ENCODE measurements around the gene AHCYL2.

The AHCYL2 gene

GRCh38 chr7:129341816-129342806, 117.3 kb downstream of the AHCYL2 start:
- no peaks in the 10 kb centered on the region for H4K20me1 ChIP-seq (ENCODE audit: insufficient read depth, low read length, poor library complexity, severe bottlenecking)
- H3K9me3 ChIP-seq (ENCODE audit: insufficient read depth, low read depth, low read length), result no peaks in the 10 kb centered on the region
- H3K9ac ChIP-seq (ENCODE audit: low read depth, low read length, poor library complexity, severe bottlenecking), result no peak overlapping the region
- H3K4me3 ChIP-seq (ENCODE audit: low read length, poor library complexity, severe bottlenecking), result no peak overlapping the region
- H3F3A ChIP-seq (ENCODE audit: low read depth), result no peaks in the 10 kb centered on the region
- peaks cover 21% of the 10 kb centered on the region for H3K4me1 ChIP-seq (ENCODE audit: insufficient read depth, low read length, poor library complexity, severe bottlenecking)
- H3K4me2 ChIP-seq (ENCODE audit: low read depth, low read length, poor library complexity, severe bottlenecking), result no peak overlapping the region
- H2AFZ ChIP-seq (ENCODE audit: low read length), result no peak overlapping the region
- no peaks in the 10 kb centered on the region for H3K79me2 ChIP-seq (ENCODE audit: insufficient read depth, low read length)
- H3K36me3 ChIP-seq (ENCODE audit: insufficient read depth, low read length), result no peaks in the 10 kb centered on the region
- no peaks in the 10 kb centered on the region for H3K27me3 ChIP-seq (ENCODE audit: insufficient read depth, low read length, poor library complexity, severe bottlenecking)
- no peaks in the 10 kb centered on the region for H3K9me2 ChIP-seq (replicated peaks; ENCODE audit: low read depth, low read length)
- TF ChIP-seq CTCF (conservative IDR thresholded peaks at IDR 0.05; ENCODE audit: low read length) (no peak), EZH2phosphoT487 (IDR thresholded peaks at IDR 0.05; ENCODE audit: borderline replicate concordance) (no peak)

- no peak overlapping the region for H3K4me2 ChIP-seq (ENCODE audit: low read depth, low read length, poor library complexity, severe bottlenecking)
- H3K9ac ChIP-seq (ENCODE audit: low read depth, low read length, poor library complexity, severe bottlenecking), result no peak overlapping the region
- H3K27me3 ChIP-seq (ENCODE audit: insufficient read depth, low read length, poor library complexity, severe bottlenecking), result no peaks in the 10 kb centered on the region
Observed at GRCh38 chr7:129343099-129343700, 118.4 kb downstream of the AHCYL2 start.

DNA sequence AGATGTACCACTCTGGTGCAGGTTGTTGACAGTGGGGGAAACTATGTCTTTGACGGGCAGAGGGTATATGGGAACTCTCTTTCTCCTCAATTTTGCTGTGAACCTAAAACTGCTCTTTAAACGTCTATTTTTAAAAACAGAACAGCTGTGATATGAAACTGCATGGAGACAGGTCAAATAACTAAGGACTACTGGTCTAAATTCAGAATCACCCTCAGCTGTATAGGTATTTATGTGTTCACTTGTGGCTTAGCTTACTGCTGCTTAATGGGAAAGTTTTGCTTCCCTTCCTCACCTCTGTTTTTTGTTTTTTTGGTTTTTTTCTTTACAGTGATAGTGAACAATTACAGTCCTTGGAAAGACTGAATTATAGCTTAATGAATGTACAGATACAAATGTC, 122.5 kb downstream of the AHCYL2 start:
- no peak overlapping the region for H2AFZ ChIP-seq (ENCODE audit: low read length)
- no peak overlapping the region for H3K4me2 ChIP-seq (ENCODE audit: low read depth, low read length, poor library complexity, severe bottlenecking)
- H3K9ac ChIP-seq (ENCODE audit: low read depth, low read length, poor library complexity, severe bottlenecking), result no peak overlapping the region
- H3K79me2 ChIP-seq (ENCODE audit: insufficient read depth, low read length), result no peaks in the 10 kb centered on the region
- no peaks in the 10 kb centered on the region for H3F3A ChIP-seq (ENCODE audit: low read depth)
- no peaks in the 10 kb centered on the region for H3K27me3 ChIP-seq (ENCODE audit: insufficient read depth, low read length, poor library complexity, severe bottlenecking)
- no peak overlapping the region for H3K4me3 ChIP-seq (ENCODE audit: low read length, poor library complexity, severe bottlenecking)
- peaks cover 6% of the 10 kb centered on the region for H3K4me1 ChIP-seq (ENCODE audit: insufficient read depth, low read length, poor library complexity, severe bottlenecking)
- no peaks in the 10 kb centered on the region for H3K9me3 ChIP-seq (ENCODE audit: insufficient read depth, low read depth, low read length)
- H4K20me1 ChIP-seq (ENCODE audit: insufficient read depth, low read length, poor library complexity, severe bottlenecking), result no peaks in the 10 kb centered on the region
- H3K36me3 ChIP-seq (ENCODE audit: insufficient read depth, low read length), result no peaks in the 10 kb centered on the region
- H3K9me2 ChIP-seq (replicated peaks; ENCODE audit: low read depth, low read length), result no peaks in the 10 kb centered on the region
- TF ChIP-seq CTCF (conservative IDR thresholded peaks at IDR 0.05; ENCODE audit: low read length) (no peak), EZH2phosphoT487 (IDR thresholded peaks at IDR 0.05; ENCODE audit: borderline replicate concordance) (no peak)

More at GRCh38 chr7:129343099-129343700, 118.4 kb downstream of the AHCYL2 start:
- no peak overlapping the region for H3K4me3 ChIP-seq (ENCODE audit: low read length, poor library complexity, severe bottlenecking)
- no peaks in the 10 kb centered on the region for H4K20me1 ChIP-seq (ENCODE audit: insufficient read depth, low read length, poor library complexity, severe bottlenecking)
- H3K4me1 ChIP-seq (ENCODE audit: insufficient read depth, low read length, poor library complexity, severe bottlenecking), result peaks cover 21% of the 10 kb centered on the region
- no peaks in the 10 kb centered on the region for H3K36me3 ChIP-seq (ENCODE audit: insufficient read depth, low read length)
- no peaks in the 10 kb centered on the region for H3K9me2 ChIP-seq (replicated peaks; ENCODE audit: low read depth, low read length)
- no peaks in the 10 kb centered on the region for H3K9me3 ChIP-seq (ENCODE audit: insufficient read depth, low read depth, low read length)
- H3F3A ChIP-seq (ENCODE audit: low read depth), result no peaks in the 10 kb centered on the region
- no peaks in the 10 kb centered on the region for H3K79me2 ChIP-seq (ENCODE audit: insufficient read depth, low read length)
- no peak overlapping the region for H2AFZ ChIP-seq (ENCODE audit: low read length)
- no peak for TF ChIP-seq EZH2phosphoT487 (IDR thresholded peaks at IDR 0.05; ENCODE audit: borderline replicate concordance)
- TF ChIP-seq CTCF (conservative IDR thresholded peaks at IDR 0.05; ENCODE audit: low read length), result peak; percentile 78

All from Loucy (cell line).